Esophagus mucosa (tissue), 1 donor: ENCODE measurements around the gene SFI1. TPM values are rescaled to one million over a fixed set of nuclear protein-coding genes. Genes with fewer than 3 reads are reported as not detected.

Source experiments
- ATAC-seq: fragments of 200-7000 bp; cut with Tn5 transposase; one replicate; pipeline ENCODE4 v1.9.1; 2020
- total RNA-seq: library from RNA; stranded (reverse); gene quantifications from one replicate; pipeline ENCODE4 v1.2.4, GENCODE V29; 2023
- donor health status: DM: yes; HTN: yes; CAD: no.

SFI1 gene
- total RNA-seq, 1 donor from 2014 or later: 12.5 TPM

- ATAC-seq: peak; percentile 86
Observed at GRCh38 chr22:31646186-31647019, 150.1 kb downstream of the SFI1 start.

DNA sequence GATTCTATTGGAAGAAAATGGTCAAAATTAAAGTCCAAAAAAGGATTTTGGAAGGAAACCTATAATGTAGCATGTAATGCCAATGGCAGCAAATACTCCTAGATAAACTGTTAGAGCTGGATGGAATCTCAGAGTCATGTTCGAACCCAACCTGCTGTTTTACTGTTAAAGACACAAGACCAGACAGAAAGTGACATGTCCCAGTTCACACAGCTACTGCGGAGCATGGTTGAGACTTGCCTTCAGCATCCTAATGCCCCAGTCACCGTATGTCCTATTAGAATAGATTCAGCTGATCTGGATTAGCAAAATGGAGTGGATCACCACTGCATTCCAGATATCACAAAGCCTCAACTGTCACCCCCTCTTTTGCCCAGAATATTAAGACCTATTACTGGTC, 150.7 kb downstream of the SFI1 start:
- ATAC-seq: peak; percentile 37

DNA sequence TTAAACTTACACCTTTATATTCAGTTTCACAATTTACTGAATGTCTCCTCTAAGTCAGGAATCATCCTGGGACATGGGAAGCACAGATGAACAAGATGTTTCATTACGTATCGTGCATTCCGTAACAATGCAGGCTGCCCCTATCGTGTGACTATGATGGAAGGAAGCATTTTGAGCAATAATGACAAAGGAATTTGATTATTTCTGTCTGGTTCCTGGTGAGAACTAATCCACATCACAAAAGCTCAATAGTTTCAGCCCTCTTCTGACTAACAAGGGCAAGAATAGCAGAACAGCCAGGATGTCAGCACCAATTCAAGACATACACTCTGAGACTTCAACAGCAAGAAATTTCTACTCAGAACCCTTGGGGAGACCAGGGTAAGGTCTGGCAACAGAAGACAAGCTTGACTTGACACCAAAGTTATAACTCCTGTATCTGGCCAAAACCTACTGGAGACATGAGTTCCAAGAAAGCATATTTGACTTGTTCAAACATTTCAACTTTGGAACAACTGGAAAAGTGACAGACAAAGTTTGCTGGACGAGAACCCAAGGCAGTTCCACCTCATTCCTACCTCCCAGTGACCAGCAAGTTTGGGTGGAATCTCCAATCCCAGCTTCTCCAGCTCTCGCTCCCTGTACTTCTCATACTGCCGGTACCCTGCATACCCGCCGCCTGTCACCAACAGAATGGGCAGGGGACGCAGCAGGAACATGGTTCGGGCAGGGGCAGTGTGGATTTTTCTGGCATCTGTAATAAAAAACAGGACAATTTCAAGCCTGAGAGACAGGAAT, 151.4 kb downstream of the SFI1 start:
- ATAC-seq: peak; percentile 37

DNA sequence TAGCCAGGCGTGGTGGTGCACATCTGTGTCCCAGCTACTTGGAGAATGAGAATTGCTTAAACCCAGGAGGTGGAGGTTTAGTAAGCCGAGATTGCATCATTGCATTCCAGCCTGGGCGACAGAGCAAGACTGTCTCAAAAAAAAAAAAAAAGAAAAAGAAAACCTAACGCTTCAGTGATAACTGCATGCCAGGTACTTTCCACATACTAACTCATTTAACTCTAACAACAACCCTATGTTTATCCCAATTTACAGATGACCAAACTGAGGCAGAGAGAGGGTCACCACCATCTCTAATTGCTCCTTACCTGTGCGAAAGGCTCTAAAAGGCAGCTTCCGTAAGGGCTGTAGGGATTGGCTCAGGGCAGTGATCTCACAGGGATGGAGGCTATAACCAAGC, 154.1 kb downstream of the SFI1 start:
- no peak for ATAC-seq

DNA sequence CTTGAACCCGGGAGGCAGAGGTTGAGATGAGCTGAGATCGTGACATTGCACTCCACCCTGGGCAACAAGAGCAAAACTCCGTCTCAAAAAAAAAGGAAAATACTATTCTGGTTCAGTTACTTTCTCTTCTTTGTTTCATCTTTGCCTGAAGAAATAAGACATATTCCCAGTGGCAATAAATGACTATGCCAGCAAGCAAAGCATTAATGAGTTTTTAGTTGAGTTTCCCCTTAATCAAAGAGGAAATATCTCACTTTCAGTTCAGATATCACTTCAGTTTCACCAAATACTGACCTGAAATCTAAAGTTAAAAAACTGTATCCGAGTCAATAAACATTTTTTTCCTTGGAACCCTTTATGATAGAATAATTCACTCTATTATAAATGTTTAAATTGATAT, 155.3 kb downstream of the SFI1 start:
- ATAC-seq: no peak

- no peak for ATAC-seq
Observed at GRCh38 chr22:31652088-31652487, 155.8 kb downstream of the SFI1 start.

GRCh38 chr22:31652911-31653684, 156.8 kb downstream of the SFI1 start:
- ATAC-seq: peak; percentile 50

DNA sequence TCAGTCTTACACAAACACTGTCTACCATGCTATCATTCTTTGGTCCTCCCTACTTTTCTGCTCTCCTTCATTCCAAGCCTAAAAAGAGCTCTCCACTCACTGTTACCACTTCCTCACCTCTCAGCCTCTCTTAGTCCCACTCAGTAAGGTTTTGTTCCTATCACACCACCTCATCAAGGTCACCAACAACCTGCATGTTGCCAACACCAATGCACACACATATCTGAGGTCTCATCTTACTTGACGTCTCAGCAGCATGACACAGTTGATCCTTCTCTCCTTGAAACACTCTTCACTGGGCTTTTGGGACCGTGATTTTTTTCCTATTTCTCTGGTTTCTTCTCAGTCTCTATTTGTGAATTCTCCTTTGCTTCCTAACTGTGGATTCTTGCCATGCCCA, 157.6 kb downstream of the SFI1 start:
- ATAC-seq: no peak

DNA sequence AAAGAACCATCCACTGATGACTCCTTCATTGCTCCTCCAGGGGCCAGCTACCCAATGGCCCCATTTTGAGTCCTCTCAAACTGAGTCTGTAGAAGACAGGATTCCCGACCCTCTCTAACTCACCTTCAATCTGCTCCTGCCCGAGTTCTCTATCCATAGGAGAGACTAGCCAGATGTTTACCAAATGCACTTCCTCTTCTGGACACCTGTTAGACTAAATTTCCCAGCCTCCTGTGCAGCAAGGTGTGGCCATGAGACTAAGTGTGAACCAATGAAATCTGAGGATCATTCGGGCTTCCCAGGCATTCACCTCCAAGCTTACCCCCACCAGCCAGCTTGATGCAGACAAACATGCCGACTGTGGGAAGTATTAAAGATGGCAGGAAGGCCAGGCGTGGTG, 158.1 kb downstream of the SFI1 start:
- no peak for ATAC-seq

DNA sequence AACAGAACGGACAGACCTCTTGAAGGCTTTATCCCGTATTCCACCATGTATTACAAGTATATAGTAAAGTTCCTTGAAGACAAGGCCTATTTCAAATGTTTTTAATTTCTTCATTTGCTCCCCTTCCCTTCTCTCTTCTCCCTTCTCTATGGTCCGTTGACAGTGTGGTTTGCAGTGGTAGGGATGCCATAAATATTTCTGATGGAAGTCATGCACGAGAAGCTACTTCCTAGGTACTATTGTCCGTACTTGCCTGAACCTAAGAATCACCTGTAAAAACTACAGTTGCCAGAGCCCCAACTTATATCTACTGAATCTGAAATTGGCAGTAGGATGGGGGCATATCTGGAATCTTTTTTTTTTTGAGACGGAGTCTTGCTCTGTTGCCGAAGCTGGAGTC, 162.9 kb downstream of the SFI1 start:
- ATAC-seq: no peak

- ATAC-seq: peak; percentile 52
Observed at GRCh38 chr22:31660860-31661341, 164.6 kb downstream of the SFI1 start.

- ATAC-seq: peak; percentile 97
Observed at GRCh38 chr22:31661851-31662667, 165.7 kb downstream of the SFI1 start, which contains the start of gene PISD. PISD (minus strand) TSS chr22:31662215; CDS start chr22:31662208, 7 bp downstream.

DNA sequence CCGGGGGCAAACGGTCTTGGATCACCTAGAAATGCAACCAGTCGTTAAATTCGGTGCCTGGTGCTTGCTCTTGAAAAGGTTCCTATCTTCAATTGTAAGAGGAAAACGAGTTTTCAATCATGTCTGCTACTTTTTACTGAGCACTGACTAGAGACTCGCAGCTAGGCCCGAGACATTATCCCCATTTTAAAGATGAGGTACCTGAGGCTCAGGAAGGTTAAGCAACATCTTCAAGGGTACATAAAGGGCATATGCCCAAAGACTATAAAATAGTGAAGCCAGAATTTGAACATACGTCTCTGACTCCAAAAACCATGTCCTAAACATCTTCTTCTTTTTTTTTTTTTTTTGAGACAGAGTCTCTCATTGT, 166.3 kb downstream of the SFI1 start:
- no peak for ATAC-seq

Other genes with a start within 250 kb of the SFI1 start
- 5.8 TPM for gene PIK3IP1, start 204.0 kb upstream of the SFI1 start, total RNA-seq
- 6.2 TPM for gene PATZ1, start 150.2 kb upstream of the SFI1 start, total RNA-seq
- gene DRG1, start 96.9 kb upstream of the SFI1 start, total RNA-seq: 38.1 TPM
- 19.0 TPM for gene EIF4ENIF1, start 6.7 kb upstream of the SFI1 start, total RNA-seq
- 20.2 TPM for gene PISD, start 165.7 kb downstream of the SFI1 start, total RNA-seq